ENCODE measurements around the gene SMC4.

DNA sequence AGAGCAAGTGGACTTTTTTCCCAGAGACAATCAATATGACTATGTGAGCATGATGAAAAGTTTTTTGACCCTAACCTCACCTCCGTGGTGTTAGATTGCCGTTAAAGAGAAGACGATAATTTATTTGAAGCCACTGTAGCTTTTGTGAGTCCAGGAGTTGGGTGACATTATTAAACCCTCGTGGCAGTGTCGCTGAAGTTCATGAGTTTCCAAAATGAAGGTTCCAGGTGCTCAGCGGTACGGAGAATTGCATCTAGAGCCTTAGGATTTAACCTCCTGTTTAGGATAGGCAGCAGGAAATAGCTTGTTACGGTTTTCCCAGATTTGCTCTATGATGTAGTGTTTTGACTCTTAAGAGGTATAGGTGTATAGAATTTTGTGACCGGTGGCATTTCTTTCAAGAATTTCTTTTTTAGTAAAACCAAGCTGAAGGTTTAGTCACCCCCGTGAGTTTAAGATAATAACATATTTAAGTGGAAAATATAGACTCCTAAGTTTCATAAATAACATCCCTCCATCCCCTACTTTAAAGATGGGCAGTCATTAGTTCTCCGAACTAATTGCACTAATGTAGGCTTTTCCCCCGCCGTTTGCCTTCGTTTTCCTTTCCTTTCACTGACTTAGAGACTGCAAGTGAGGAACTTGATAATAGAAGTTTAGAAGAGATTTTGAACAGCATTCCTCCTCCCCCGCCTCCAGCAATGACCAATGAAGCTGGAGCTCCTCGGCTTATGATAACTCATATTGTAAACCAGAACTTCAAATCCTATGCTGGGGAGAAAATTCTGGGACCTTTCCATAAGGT lies 2.0 kb downstream of the SMC4 start:
- TF ChIP-seq, protein P1, sequence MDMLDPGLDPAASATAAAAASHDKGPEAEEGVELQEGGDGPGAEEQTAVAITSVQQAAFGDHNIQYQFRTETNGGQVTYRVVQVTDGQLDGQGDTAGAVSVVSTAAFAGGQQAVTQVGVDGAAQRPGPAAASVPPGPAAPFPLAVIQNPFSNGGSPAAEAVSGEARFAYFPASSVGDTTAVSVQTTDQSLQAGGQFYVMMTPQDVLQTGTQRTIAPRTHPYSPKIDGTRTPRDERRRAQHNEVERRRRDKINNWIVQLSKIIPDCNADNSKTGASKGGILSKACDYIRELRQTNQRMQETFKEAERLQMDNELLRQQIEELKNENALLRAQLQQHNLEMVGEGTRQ (CRISPR knock-in tag; IDR thresholded peaks at IDR 0.05), result no peak
- no peak for TF ChIP-seq CREB1 (CRISPR knock-in tag; IDR thresholded peaks at IDR 0.05)
- TF ChIP-seq, protein P2, sequence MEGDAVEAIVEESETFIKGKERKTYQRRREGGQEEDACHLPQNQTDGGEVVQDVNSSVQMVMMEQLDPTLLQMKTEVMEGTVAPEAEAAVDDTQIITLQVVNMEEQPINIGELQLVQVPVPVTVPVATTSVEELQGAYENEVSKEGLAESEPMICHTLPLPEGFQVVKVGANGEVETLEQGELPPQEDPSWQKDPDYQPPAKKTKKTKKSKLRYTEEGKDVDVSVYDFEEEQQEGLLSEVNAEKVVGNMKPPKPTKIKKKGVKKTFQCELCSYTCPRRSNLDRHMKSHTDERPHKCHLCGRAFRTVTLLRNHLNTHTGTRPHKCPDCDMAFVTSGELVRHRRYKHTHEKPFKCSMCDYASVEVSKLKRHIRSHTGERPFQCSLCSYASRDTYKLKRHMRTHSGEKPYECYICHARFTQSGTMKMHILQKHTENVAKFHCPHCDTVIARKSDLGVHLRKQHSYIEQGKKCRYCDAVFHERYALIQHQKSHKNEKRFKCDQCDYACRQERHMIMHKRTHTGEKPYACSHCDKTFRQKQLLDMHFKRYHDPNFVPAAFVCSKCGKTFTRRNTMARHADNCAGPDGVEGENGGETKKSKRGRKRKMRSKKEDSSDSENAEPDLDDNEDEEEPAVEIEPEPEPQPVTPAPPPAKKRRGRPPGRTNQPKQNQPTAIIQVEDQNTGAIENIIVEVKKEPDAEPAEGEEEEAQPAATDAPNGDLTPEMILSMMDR (IDR thresholded peaks at IDR 0.05), result no peak
- TF ChIP-seq, protein P3, sequence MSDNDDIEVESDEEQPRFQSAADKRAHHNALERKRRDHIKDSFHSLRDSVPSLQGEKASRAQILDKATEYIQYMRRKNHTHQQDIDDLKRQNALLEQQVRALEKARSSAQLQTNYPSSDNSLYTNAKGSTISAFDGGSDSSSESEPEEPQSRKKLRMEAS (CRISPR knock-in tag; IDR thresholded peaks at IDR 0.05), result no peak
- TF ChIP-seq, protein P4, sequence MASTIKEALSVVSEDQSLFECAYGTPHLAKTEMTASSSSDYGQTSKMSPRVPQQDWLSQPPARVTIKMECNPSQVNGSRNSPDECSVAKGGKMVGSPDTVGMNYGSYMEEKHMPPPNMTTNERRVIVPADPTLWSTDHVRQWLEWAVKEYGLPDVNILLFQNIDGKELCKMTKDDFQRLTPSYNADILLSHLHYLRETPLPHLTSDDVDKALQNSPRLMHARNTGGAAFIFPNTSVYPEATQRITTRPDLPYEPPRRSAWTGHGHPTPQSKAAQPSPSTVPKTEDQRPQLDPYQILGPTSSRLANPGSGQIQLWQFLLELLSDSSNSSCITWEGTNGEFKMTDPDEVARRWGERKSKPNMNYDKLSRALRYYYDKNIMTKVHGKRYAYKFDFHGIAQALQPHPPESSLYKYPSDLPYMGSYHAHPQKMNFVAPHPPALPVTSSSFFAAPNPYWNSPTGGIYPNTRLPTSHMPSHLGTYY (CRISPR knock-in tag; IDR thresholded peaks at IDR 0.05), result no peak
- no peak for TF ChIP-seq NR1H2 (CRISPR knock-in tag; IDR thresholded peaks at IDR 0.05)
- TF ChIP-seq ZBTB21 (CRISPR knock-in tag; IDR thresholded peaks at IDR 0.05; ENCODE audit: borderline replicate concordance), result no peak
- TF ChIP-seq CREM (CRISPR knock-in tag; IDR thresholded peaks at IDR 0.05), result no peak
- TF ChIP-seq, protein P5, sequence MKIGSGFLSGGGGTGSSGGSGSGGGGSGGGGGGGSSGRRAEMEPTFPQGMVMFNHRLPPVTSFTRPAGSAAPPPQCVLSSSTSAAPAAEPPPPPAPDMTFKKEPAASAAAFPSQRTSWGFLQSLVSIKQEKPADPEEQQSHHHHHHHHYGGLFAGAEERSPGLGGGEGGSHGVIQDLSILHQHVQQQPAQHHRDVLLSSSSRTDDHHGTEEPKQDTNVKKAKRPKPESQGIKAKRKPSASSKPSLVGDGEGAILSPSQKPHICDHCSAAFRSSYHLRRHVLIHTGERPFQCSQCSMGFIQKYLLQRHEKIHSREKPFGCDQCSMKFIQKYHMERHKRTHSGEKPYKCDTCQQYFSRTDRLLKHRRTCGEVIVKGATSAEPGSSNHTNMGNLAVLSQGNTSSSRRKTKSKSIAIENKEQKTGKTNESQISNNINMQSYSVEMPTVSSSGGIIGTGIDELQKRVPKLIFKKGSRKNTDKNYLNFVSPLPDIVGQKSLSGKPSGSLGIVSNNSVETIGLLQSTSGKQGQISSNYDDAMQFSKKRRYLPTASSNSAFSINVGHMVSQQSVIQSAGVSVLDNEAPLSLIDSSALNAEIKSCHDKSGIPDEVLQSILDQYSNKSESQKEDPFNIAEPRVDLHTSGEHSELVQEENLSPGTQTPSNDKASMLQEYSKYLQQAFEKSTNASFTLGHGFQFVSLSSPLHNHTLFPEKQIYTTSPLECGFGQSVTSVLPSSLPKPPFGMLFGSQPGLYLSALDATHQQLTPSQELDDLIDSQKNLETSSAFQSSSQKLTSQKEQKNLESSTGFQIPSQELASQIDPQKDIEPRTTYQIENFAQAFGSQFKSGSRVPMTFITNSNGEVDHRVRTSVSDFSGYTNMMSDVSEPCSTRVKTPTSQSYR (CRISPR knock-in tag; IDR thresholded peaks at IDR 0.05), result no peak
- no peak for TF ChIP-seq MYBL2 (CRISPR knock-in tag; IDR thresholded peaks at IDR 0.05)
- TF ChIP-seq, protein P6, sequence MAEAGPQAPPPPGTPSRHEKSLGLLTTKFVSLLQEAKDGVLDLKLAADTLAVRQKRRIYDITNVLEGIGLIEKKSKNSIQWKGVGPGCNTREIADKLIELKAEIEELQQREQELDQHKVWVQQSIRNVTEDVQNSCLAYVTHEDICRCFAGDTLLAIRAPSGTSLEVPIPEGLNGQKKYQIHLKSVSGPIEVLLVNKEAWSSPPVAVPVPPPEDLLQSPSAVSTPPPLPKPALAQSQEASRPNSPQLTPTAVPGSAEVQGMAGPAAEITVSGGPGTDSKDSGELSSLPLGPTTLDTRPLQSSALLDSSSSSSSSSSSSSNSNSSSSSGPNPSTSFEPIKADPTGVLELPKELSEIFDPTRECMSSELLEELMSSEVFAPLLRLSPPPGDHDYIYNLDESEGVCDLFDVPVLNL (CRISPR knock-in tag; IDR thresholded peaks at IDR 0.05; ENCODE audit: borderline replicate concordance, low read depth), result no peak
- TF ChIP-seq, protein P7, sequence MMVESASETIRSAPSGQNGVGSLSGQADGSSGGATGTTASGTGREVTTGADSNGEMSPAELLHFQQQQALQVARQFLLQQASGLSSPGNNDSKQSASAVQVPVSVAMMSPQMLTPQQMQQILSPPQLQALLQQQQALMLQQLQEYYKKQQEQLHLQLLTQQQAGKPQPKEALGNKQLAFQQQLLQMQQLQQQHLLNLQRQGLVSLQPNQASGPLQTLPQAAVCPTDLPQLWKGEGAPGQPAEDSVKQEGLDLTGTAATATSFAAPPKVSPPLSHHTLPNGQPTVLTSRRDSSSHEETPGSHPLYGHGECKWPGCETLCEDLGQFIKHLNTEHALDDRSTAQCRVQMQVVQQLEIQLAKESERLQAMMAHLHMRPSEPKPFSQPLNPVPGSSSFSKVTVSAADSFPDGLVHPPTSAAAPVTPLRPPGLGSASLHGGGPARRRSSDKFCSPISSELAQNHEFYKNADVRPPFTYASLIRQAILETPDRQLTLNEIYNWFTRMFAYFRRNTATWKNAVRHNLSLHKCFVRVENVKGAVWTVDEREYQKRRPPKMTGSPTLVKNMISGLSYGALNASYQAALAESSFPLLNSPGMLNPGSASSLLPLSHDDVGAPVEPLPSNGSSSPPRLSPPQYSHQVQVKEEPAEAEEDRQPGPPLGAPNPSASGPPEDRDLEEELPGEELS (CRISPR knock-in tag; IDR thresholded peaks at IDR 0.05), result no peak
- no peak for TF ChIP-seq NR2C2 (CRISPR knock-in tag; IDR thresholded peaks at IDR 0.05)
